HepG2 (cell line): Measurements from ENCODE around the gene ZNF582. TPM values are rescaled to one million over a fixed set of nuclear protein-coding genes. Genes with fewer than 3 reads are reported as not detected.

Source experiments
- ARID4A ChIP-seq: sonication (generic); formaldehyde crosslinking; IDR thresholded peaks from 2 replicates; pipeline ENCODE4 v1.5.0; 2020; ENCODE audit warnings: mild to moderate bottlenecking, missing genetic modification reagents, borderline replicate concordance
- ATF7-NPFF ChIP-seq: sonication (generic); formaldehyde crosslinking; IDR thresholded peaks from 2 replicates; pipeline ENCODE4 v1.8.1; 2023; ENCODE audit warnings: mild to moderate bottlenecking, low read depth, missing genetic modification reagents, moderate library complexity
- CSRNP2 ChIP-seq: sonication (generic); formaldehyde crosslinking; conservative IDR thresholded peaks from 2 replicates; pipeline ENCODE4 v1.8.0; 2022; ENCODE audit warnings: low read depth, missing genetic modification reagents
- MYNN ChIP-seq: sonication (generic); formaldehyde crosslinking; IDR thresholded peaks from 2 replicates; pipeline ENCODE4 v1.4.0; 2020; ENCODE audit warnings: mild to moderate bottlenecking, low read depth, missing genetic modification reagents
- NBN ChIP-seq: fragments of 450-650 bp; conservative IDR thresholded peaks from 2 replicates; pipeline ENCODE4 v1.6.1; 2017
- NFRKB ChIP-seq: fragments of 450-650 bp; IDR thresholded peaks from 2 replicates; pipeline ENCODE4 v1.6.1; 2017
- POGZ ChIP-seq: sonication (generic); formaldehyde crosslinking; IDR thresholded peaks from 2 replicates; pipeline ENCODE4 v1.4.0; 2020; ENCODE audit warnings: mild to moderate bottlenecking, missing genetic modification reagents
- REXO4 ChIP-seq: sonication (generic); formaldehyde crosslinking; IDR thresholded peaks from 2 replicates; pipeline ENCODE4 v1.8.0; 2022; ENCODE audit warnings: missing genetic modification reagents, mild to moderate bottlenecking, borderline replicate concordance
- SOX13 ChIP-seq, 3 experiments: fragments of 450-650 bp in 1 of 3; sonication (generic) in 1 of 3; formaldehyde crosslinking in 1 of 3; IDR thresholded peaks in 2 of 3; conservative IDR thresholded peaks in 1 of 3; 2 replicates each; pipeline versions ENCODE4 v1.5.0 to v1.6.1; 2016 to 2020; ENCODE audit warnings: antibody characterized with exemption in 1 of 3, mild to moderate bottlenecking in 1 of 3, missing compliant biosample characterization in 1 of 3, missing genetic modification reagents in 1 of 3, moderate library complexity in 1 of 3
- ZBTB39 ChIP-seq: sonication (generic); formaldehyde crosslinking; IDR thresholded peaks from 2 replicates; pipeline ENCODE4 v1.5.0; 2020; ENCODE audit warnings: missing genetic modification reagents
- ZNF280B ChIP-seq: sonication (generic); formaldehyde crosslinking; IDR thresholded peaks from 2 replicates; pipeline ENCODE4 v1.5.0; 2020; ENCODE audit warnings: missing genetic modification reagents, mild to moderate bottlenecking, borderline replicate concordance
- ZNF362 ChIP-seq: sonication (generic); formaldehyde crosslinking; IDR thresholded peaks from 2 replicates; pipeline ENCODE4 v1.4.0; 2020; ENCODE audit warnings: missing genetic modification reagents, mild to moderate bottlenecking, borderline replicate concordance
- ZNF460 ChIP-seq: sonication (generic); formaldehyde crosslinking; IDR thresholded peaks from 2 replicates; pipeline ENCODE4 v1.5.1; 2020; ENCODE audit warnings: missing genetic modification reagents, mild to moderate bottlenecking, borderline replicate concordance
- ZNF598 ChIP-seq: sonication (generic); formaldehyde crosslinking; IDR thresholded peaks from 2 replicates; pipeline ENCODE4 v1.5.1; 2020; ENCODE audit warnings: mild to moderate bottlenecking, missing genetic modification reagents, borderline replicate concordance
- ZNF841 ChIP-seq: sonication (generic); formaldehyde crosslinking; IDR thresholded peaks from 2 replicates; pipeline ENCODE4 v1.8.1; 2023; ENCODE audit warnings: missing genetic modification reagents, borderline replicate concordance
- polyA plus RNA-seq, 8 experiments: library from polyadenylated mRNA; depleted of rRNA in 3 of 8; stranded (reverse) in 7 of 8; unstranded in 1 of 8; fragments of >200 nt; fragmentation: Illumina TruSeq in 4 of 8; extraction: Trizol in 4 of 8; gene quantifications; 2 replicates each; pipeline versions ENCODE4 v1.2.1 to v1.2.3, GENCODE V29; 2011 to 2016; ENCODE audit warnings: low read depth in 4 of 8, missing spikeins in 1 of 8, mixed read lengths in 1 of 8; ENCODE audit not compliant: insufficient read depth in 1 of 8
- total RNA-seq, 5 experiments: library from RNA; depleted of rRNA; stranded (reverse); fragments of >200 nt; fragmentation: Illumina TruSeq; extraction: Trizol; gene quantifications; 2 replicates each; pipeline ENCODE4 v1.2.3, GENCODE V29; 2016; ENCODE audit warnings: low read depth in 1 of 5

The ZNF582 gene
- total and polyA plus RNA-seq, 2 of the 13 experiments (the other 11 are each of a cell fraction or from before 2014, with no cell fraction given), result 0.83 to 1.6 TPM

- TF ChIP-seq ZNF841 (CRISPR knock-in tag) (no peak), REXO4 (no peak), ATF7-NPFF (CRISPR knock-in tag) (0 out of 2 replicates have a peak, but pooled peaks have one; percentile 28), POGZ (CRISPR knock-in tag) (peak; percentile 46), ZNF598 (no peak), MYNN (CRISPR knock-in tag) (no peak), SOX13 (IDR thresholded peaks at IDR 0.05) (no peak), SOX13 (CRISPR knock-in tag; conservative IDR thresholded peaks at IDR 0.05 in 1 of 2, IDR thresholded peaks at IDR 0.05 in 1 of 2) (no peak; a peak in 1 of 4 replicates), ZNF362 (no peak), ZNF460 (no peak), NBN (no peak), ZBTB39 (no peak), ZNF280B (CRISPR knock-in tag) (peak; percentile 73; the same call in 1 of the 2 replicates), CSRNP2 (CRISPR knock-in tag) (no peak), NFRKB (no peak), ARID4A (CRISPR knock-in tag) (peak; percentile 75; the same call in 1 of the 2 replicates)
Measured at GRCh38 chr19:56403764-56404704, 10.7 kb upstream of the ZNF582 start, which contains the start of gene ZNF583 (continued).
